Uterus (tissue), 4 donors: ENCODE data around the gene RASAL1. TPM values are rescaled to one million over a fixed set of nuclear protein-coding genes. Genes with fewer than 3 reads are reported as not detected.

Experiments
- DNase-seq, 2 donors: peaks; one replicate each; pipeline ENCODE4 v3.0.0-alpha.2; 2019 to 2020
- H3K27ac ChIP-seq, 2 donors: fragments of 200-600 bp; sonication (generic); 1 replicate in 1 of 2; 2 replicates in 1 of 2; pipeline ENCODE4 v1.5.1; 2016 to 2018
- H3K27me3 ChIP-seq, 2 donors: fragments of 200-600 bp; sonication (generic); one replicate each; pipeline ENCODE4 v1.5.1; 2018 to 2019; ENCODE audit warnings: control low read depth in 1 of 2
- H3K36me3 ChIP-seq, 2 donors: fragments of 200-600 bp; sonication (generic); one replicate each; pipeline ENCODE4 v1.5.1; 2019; ENCODE audit warnings: control low read depth in 1 of 2
- H3K4me1 ChIP-seq, 2 donors: fragments of 200-600 bp; sonication (generic); one replicate each; pipeline ENCODE4 v1.5.1; 2018 to 2019; ENCODE audit warnings: control low read depth in 1 of 2
- H3K4me3 ChIP-seq, 2 donors: fragments of 200-600 bp; sonication (generic); 1 replicate in 1 of 2; 2 replicates in 1 of 2; pipeline ENCODE4 v1.5.1; 2018 to 2019; ENCODE audit warnings: mild to moderate bottlenecking in 1 of 2
- H3K9me3 ChIP-seq, 2 donors: fragments of 200-600 bp; sonication (generic); one replicate each; pipeline ENCODE4 v1.5.1; 2019; ENCODE audit warnings: control low read depth in 1 of 2
- CTCF ChIP-seq, 4 experiments: fragments of 200-600 bp in 2 of 4; fragments of 450-650 bp in 2 of 4; sonication (generic) in 2 of 4; IDR thresholded peaks; one replicate each; pipeline ENCODE4 v1.5.1; 2016 to 2019; ENCODE audit warnings: antibody characterized with exemption in 4 of 4, mild to moderate bottlenecking in 2 of 4, moderate library complexity in 1 of 4
- POLR2A ChIP-seq, 2 donors: fragments of 450-650 bp; IDR thresholded peaks; one replicate each; pipeline ENCODE4 v1.6.1; 2016; ENCODE audit warnings: antibody characterized with exemption in 2 of 2, mild to moderate bottlenecking in 1 of 2, moderate library complexity in 1 of 2
- intact Hi-C: fragments of 100-400 bp; cut with DNase I; formaldehyde crosslinking; loops from one replicate; pipeline ENCODE4 v1.15.1; 2023; ENCODE audit warnings: low total_unique reads
- total RNA-seq, 4 donors: library from RNA; depleted of rRNA in 3 of 4; stranded (reverse); fragments of >200 nt in 3 of 4; gene quantifications; one replicate each; pipeline versions ENCODE4 v1.1.0 to v1.2.4, GENCODE V29; 2014 to 2023
- donor health status: DM: yes; HTN: yes; CAD: no.

The RASAL1 gene
- total RNA-seq, result 1 to 10 TPM in 1 of 4 donors, not detected in 3; 6.8 TPM

GRCh38 chr12:113135178-113136127 lies at the start of gene RASAL1:
Gene RASAL1, minus strand, starts transcription at chr12:113135761. Its CDS starts 299 bp downstream, at chr12:113135462.
- Histone ChIP-seq H3K27ac (no peak within 1 kb of the TSS), H3K9me3 (no peaks in the 10 kb centered on the region), H3K27me3 (no peaks in the 10 kb centered on the region), H3K4me1 (no peaks in the 10 kb centered on the region), H3K4me3 (no peak within 1 kb of the TSS), H3K36me3 (no peaks in the 10 kb centered on the region)
- TF ChIP-seq CTCF (IDR thresholded peaks at IDR 0.05) (no peak), POLR2A (IDR thresholded peaks at IDR 0.05) (no peak)
- no peak for DNase-seq
- intact Hi-C loops, result no loop called here

DNA sequence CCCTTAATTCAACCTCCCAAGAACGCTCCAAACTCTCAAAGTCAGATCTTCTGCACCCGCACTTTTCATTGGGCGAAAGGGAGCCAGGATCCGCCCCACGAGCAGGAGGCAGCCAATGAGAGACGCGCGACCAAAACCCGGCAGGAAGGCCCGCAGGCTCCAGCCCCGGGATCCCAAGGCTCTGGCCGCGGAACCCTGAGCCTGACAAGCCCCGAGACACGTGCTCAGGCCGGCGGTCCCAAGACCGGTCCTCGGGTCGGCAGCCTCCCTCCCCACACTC lies 49.3 kb upstream of the RASAL1 start:
- no peak for TF ChIP-seq CTCF (IDR thresholded peaks at IDR 0.05)
- TF ChIP-seq POLR2A (IDR thresholded peaks at IDR 0.05), result no peak
- no peaks in the 10 kb centered on the region for H3K36me3 ChIP-seq
- peaks cover 10 to 11% of the 10 kb centered on the region in 2 donors for H3K4me1 ChIP-seq
- H3K4me3 ChIP-seq, result peak overlapping the region; percentile 67 to 84
- peak overlapping the region; percentile 87 to 92 for H3K27ac ChIP-seq
- no peaks in the 10 kb centered on the region for H3K27me3 ChIP-seq
- intact Hi-C loops, result no loop called here
- DNase-seq, result peak; percentile 87 to 89
- no peaks in the 10 kb centered on the region for H3K9me3 ChIP-seq

- H3K36me3 ChIP-seq, result no peaks in the 10 kb centered on the region
- DNase-seq, result no peak
- no peaks in the 10 kb centered on the region for H3K9me3 ChIP-seq
- H3K27ac ChIP-seq, result peak overlapping the region; percentile 87 to 92
- peak overlapping the region; percentile 67 to 84 for H3K4me3 ChIP-seq
- TF ChIP-seq POLR2A (IDR thresholded peaks at IDR 0.05) (no peak), CTCF (IDR thresholded peaks at IDR 0.05) (no peak)
- H3K27me3 ChIP-seq, result no peaks in the 10 kb centered on the region
- H3K4me1 ChIP-seq, result peaks cover 10 to 11% of the 10 kb centered on the region in 2 donors
- intact Hi-C loops, result no loop called here
Observed at GRCh38 chr12:113184098-113184899, 48.7 kb upstream of the RASAL1 start.

- TF ChIP-seq CTCF (IDR thresholded peaks at IDR 0.05) (no peak), POLR2A (IDR thresholded peaks at IDR 0.05) (no peak)
- no peak overlapping the region for H3K4me3 ChIP-seq
- DNase-seq, result no peak
- H3K27me3 ChIP-seq, result no peaks in the 10 kb centered on the region
- H3K27ac ChIP-seq, result no peak overlapping the region
- peaks cover 10 to 11% of the 10 kb centered on the region in 2 donors for H3K4me1 ChIP-seq
- no peaks in the 10 kb centered on the region for H3K9me3 ChIP-seq
- intact Hi-C loops, result no loop called here
- H3K36me3 ChIP-seq, result no peaks in the 10 kb centered on the region
Observed at GRCh38 chr12:113183030-113183589, 47.5 kb upstream of the RASAL1 start.
